GM13977 (cell line): ENCODE measurements around the gene KLHL15.
"Not testable (repeated sequence)": the region's sequence is repeated elsewhere in the genome, so short reads cannot be mapped to it uniquely, and the experiment has no call there.

ENCODE experiments used
- DNase-seq: peaks from one replicate; pipeline ENCODE4 v3.0.0; 2012; ENCODE audit warnings: low spot score
- in situ Hi-C: fragments of 300-500 bp; cut with MboI; formaldehyde crosslinking; loops from one replicate; pipeline ENCODE4 v1.12.0; 2022; ENCODE audit warnings: low sequenced_read_pairs, low pct_unique_long_range_greater_than_20kb, mixed read lengths, inconsistent platforms; ENCODE audit not compliant: unreplicated experiment
- TF ChIP-seq, protein P1 (sequence below): IDR thresholded peaks from 2 replicates; pipeline ENCODE4 v1.5.1; 2012; ENCODE audit warnings: mild to moderate bottlenecking, control low read depth; ENCODE audit not compliant: insufficient read depth; ENCODE audit errors: extremely low read depth, missing control alignments

The KLHL15 gene, protein sequence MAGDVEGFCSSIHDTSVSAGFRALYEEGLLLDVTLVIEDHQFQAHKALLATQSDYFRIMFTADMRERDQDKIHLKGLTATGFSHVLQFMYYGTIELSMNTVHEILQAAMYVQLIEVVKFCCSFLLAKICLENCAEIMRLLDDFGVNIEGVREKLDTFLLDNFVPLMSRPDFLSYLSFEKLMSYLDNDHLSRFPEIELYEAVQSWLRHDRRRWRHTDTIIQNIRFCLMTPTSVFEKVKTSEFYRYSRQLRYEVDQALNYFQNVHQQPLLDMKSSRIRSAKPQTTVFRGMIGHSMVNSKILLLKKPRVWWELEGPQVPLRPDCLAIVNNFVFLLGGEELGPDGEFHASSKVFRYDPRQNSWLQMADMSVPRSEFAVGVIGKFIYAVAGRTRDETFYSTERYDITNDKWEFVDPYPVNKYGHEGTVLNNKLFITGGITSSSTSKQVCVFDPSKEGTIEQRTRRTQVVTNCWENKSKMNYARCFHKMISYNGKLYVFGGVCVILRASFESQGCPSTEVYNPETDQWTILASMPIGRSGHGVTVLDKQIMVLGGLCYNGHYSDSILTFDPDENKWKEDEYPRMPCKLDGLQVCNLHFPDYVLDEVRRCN

DNA sequence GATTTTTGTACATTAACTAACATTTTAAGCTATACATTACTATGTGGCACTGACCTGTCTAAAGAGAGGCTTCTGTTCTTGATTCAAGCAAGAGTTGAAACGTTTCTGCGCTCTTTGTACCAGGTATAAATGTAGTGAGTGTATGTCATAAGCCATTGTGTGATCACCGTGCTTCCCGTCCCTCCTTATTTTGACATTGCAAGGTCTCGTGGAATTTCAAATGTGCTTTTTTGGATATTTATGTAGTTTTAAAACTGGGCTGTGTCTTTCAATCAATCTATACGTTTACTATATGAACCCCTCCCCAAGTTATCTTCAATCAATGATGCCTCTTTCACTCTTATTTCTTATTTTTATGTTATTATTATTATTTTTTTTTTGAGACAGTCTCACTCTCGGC is at the start of gene KLHL15:
KLHL15 (minus strand) TSS at position 101 of the 400 bp plus-strand sequence. CDS start 20,493 bp downstream, outside the sequence.
- DNase-seq: no peak
- in situ Hi-C loops: loop anchor here (10.0 kb wide), 1 partner anchor 112 kb away; no protein-coding TSS in a partner anchor
- TF ChIP-seq, protein P1, sequence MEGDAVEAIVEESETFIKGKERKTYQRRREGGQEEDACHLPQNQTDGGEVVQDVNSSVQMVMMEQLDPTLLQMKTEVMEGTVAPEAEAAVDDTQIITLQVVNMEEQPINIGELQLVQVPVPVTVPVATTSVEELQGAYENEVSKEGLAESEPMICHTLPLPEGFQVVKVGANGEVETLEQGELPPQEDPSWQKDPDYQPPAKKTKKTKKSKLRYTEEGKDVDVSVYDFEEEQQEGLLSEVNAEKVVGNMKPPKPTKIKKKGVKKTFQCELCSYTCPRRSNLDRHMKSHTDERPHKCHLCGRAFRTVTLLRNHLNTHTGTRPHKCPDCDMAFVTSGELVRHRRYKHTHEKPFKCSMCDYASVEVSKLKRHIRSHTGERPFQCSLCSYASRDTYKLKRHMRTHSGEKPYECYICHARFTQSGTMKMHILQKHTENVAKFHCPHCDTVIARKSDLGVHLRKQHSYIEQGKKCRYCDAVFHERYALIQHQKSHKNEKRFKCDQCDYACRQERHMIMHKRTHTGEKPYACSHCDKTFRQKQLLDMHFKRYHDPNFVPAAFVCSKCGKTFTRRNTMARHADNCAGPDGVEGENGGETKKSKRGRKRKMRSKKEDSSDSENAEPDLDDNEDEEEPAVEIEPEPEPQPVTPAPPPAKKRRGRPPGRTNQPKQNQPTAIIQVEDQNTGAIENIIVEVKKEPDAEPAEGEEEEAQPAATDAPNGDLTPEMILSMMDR: no peak

DNA sequence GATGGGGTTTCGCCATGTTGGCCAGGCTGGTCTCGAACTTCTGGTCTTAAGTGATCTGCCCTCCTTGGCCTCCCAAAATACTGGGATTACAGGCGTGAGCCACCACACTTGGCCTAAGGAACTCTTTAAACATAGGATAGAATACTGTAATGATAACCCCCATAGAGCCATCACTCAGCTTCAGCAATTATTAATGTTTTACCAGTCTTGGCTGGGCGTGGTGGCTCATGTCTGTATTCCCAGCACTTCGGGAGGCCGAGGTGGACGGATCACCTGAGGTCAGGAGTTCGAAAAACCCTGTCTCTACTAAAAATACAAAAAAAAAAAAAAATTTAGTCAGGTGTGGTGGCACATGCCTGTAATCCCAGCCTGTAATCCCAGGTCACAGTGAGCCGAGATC is 42.9 kb upstream of the KLHL15 start:
- in situ Hi-C loops: no loop called here
- DNase-seq: no peak

DNA sequence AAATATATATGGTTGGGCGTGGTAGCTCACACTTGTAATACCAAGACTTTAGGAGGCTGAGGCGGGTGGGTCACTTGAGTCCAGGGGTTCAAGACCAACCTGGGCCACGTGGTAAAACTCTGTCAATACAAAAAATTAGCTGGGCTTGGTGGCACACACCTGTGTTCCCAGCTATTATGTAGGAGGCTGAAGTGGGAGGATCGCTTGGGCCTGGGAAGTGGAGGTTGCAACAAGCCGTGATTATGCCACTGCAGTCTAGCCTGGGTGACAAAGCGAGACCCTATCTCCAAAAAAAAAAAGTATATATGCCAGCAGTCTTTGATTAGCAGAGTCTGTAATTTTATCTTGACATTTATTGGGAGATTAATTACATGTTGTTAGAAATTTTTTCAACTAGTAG is 36.5 kb upstream of the KLHL15 start:
- in situ Hi-C loops: no loop called here
- TF ChIP-seq, protein P1: no peak
- no peak for DNase-seq

More for the DNA sequence above, 42.9 kb upstream of the KLHL15 start:
- TF ChIP-seq, protein P1: no peak

DNA sequence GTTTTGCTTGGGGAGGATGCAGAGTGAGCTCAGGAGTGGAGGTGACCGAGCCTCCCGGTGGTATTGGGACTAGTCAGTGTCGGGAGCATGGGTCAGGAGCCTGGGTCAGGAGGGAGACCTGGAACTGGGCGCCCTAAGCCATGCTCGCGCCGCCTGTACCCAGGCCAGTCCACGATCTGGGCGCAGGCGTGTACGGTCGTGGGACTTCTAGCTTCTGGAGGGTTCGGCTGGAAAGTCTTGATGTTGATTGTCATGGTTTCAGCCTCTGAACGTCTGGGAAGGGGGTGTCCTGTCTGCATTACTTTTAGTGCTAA is 28.0 kb upstream of the KLHL15 start:
- TF ChIP-seq, protein P1: no peak
- in situ Hi-C loops: no loop called here
- DNase-seq: no peak

DNA sequence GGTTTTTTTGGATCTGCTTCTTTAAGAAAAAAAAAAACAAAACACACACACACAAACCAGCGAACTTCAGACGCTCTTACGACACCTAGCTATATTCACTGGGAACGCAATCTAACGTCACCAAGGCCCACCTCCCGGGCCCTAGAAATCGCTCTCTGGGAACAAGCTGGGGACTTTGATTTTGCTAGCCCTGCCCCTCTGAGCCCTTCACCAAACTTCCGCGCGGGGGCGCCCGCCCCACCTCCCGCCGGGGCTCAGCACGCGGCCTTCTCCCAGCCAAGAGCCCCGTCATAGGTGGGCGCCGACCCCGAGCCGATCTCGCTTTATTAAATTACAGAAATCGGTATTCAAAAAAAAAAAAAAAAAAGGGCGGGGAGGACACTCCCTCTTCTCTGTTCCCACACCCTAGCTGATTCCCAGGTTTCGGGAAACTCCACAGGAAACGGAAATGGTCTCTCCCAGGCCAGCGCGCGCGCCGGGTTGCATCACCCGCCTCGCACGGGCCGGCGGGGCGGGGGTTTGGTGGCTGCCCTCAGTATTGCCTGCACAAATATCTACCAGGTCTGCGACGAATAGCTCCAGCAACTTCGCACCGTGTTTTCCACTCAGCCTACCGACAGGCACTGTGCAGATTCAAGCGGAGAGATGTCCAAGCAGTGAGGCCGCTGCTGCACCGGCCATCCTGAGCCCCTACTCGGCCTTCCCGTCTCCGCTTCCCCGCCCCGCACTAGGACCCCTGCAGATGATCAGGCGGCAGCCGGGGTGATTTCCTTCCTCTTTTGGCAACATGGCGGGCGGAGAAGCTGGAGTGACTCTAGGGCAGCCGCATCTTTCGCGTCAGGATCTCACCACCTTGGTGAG is 27.4 kb upstream of the KLHL15 start, which contains the start of gene EIF2S3:
EIF2S3 (plus strand) TSS at position 775 of the 861 bp plus-strand sequence; CDS start at position 788, 13 bp downstream.
- TF ChIP-seq, protein P1: peak; percentile 62
- in situ Hi-C loops: no loop called here
- DNase-seq: peak; percentile 91

DNA sequence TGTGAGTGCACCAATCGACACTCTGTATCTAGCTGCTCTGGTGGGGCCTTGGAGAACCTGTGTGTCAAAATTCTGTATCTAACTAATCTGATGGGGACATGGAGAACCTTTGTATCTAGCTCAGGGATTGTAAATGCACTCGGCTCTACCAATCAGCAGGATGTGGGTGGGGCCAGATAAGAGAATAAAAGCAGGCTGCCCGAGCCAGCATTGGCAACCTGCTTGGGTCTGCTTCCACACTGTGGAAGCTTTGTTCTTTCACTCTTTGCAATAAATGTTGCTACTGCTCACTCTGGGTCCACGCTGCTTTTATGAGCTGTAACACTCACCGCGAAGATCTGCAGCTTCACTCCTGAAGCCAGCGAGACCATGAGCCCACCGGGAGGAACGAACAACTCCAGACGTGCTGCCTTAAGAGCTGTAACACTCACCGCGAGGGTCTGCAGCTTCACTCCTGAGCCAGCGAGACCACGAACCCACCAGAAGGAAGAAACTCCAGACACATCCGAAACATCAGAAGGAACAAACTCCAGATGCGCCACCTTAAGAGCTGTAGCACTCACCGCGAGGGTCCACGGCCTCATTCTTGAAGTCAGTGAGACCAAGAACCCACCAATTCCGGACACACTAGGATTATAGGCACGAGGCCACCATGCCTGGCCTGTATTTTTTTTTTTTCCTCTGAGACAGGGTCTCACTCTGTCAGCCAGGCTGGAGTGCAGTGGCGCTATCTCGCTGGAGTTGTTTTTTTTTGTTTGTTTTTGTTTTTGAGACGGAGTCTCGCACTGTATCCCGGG is 23.7 kb upstream of the KLHL15 start:
- in situ Hi-C loops, DNase-seq: not testable (repeated sequence)

DNA sequence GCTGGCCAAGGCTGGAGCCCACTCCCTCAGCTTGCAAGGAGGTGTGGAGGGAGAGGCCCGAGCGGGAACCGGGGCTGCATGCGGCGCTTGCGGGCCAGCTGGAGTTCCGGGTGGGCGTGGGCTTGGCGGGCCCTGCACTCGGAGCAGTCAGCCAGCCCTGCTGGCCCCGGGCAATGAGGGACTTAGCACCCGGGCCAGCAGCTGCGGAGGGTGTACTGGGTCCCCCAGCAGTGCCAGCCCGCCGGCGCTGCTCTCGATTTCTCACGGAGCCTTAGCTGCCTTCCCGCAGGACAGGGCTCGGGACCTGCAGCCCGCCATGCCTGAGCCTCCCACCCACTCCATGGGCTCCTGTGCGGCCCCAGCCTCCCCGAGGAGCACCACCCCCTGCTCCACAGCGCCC is 22.7 kb upstream of the KLHL15 start:
- DNase-seq, in situ Hi-C loops: not testable (repeated sequence)

DNA sequence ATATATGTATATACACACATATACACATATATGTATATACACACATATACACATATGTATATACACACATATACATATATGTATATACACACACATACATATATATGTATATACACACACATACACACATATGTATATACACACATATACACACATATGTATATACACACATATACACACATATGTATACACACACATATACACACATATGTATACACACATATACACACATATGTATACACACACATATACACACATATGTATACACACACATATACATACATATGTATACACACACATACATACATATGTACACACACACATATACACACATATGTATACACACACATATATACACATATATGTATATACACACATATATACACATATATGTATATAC is 19.1 kb upstream of the KLHL15 start:
- DNase-seq, in situ Hi-C loops: not testable (repeated sequence)
